ENCODE measurements around the gene PNMA5.

- TF ChIP-seq POLR2AphosphoS5 (IDR thresholded peaks at IDR 0.05; ENCODE audit: borderline replicate concordance, low read depth, low read length) (no peak), EZH2 (IDR thresholded peaks at IDR 0.05) (no peak), FOXP2 (optimal IDR thresholded peaks at IDR 0.05; ENCODE audit: control extremely low read depth, extremely low read length, insufficient read depth) (no peak)
These were observed 6.1 kb downstream of the PNMA5 start for GRCh38 chrX:152987801-152988200.

Measured in SK-N-MC (cell line).